ENCODE measurements around the gene NUDT14.

The NUDT14 gene

DNA sequence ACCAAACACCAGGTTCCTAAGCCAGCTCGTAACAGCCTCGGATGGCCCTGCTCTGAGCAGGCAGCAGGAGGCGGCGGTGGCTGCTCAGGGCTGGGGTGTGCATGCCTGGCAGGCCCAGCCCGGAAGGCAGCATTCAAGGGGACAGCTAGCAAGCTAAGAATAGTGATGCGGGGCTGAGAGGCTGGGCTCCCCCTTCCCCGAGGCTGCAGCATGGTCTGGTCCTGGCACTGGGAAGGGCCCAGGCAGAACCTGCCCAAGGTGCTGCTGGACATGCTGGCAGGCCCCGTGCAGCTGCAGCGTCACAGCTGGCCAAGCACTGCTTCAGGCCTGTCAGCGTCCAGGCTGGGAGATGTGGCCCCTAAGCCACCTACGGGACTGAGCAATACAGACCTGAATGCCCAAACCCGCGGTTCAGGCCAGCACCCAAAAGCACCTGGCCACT is 26.4 kb upstream of the NUDT14 start:
- TF ChIP-seq ARNTL (CRISPR knock-in tag; IDR thresholded peaks at IDR 0.05; ENCODE audit: borderline replicate concordance, low read depth) (no peak), TOX (CRISPR knock-in tag; IDR thresholded peaks at IDR 0.05; ENCODE audit: borderline replicate concordance) (no peak), ZNF565 (CRISPR knock-in tag; conservative IDR thresholded peaks at IDR 0.05; ENCODE audit: low read depth) (no peak), PPARA (CRISPR knock-in tag; IDR thresholded peaks at IDR 0.05; ENCODE audit: borderline replicate concordance) (no peak), CSDC2 (CRISPR knock-in tag; IDR thresholded peaks at IDR 0.05) (no peak), ZNF8 (CRISPR knock-in tag; IDR thresholded peaks at IDR 0.05) (no peak), ZFP30 (CRISPR knock-in tag; IDR thresholded peaks at IDR 0.05) (no peak), ESRRG (CRISPR knock-in tag; IDR thresholded peaks at IDR 0.05) (no peak), GLIS3 (CRISPR knock-in tag; IDR thresholded peaks at IDR 0.05) (no peak), SNAI2 (CRISPR knock-in tag; IDR thresholded peaks at IDR 0.05) (no peak), ZNF70 (CRISPR knock-in tag; IDR thresholded peaks at IDR 0.05) (no peak), RARB (CRISPR knock-in tag; IDR thresholded peaks at IDR 0.05) (no peak), ISL1 (CRISPR knock-in tag; IDR thresholded peaks at IDR 0.05) (no peak), TCF4 (CRISPR knock-in tag; IDR thresholded peaks at IDR 0.05; ENCODE audit: borderline replicate concordance) (no peak)
- TF ChIP-seq, protein P1, sequence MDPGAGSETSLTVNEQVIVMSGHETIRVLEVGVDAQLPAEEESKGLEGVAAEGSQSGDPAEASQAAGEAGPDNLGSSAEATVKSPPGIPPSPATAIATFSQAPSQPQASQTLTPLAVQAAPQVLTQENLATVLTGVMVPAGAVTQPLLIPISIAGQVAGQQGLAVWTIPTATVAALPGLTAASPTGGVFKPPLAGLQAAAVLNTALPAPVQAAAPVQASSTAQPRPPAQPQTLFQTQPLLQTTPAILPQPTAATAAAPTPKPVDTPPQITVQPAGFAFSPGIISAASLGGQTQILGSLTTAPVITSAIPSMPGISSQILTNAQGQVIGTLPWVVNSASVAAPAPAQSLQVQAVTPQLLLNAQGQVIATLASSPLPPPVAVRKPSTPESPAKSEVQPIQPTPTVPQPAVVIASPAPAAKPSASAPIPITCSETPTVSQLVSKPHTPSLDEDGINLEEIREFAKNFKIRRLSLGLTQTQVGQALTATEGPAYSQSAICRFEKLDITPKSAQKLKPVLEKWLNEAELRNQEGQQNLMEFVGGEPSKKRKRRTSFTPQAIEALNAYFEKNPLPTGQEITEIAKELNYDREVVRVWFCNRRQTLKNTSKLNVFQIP (CRISPR knock-in tag; IDR thresholded peaks at IDR 0.05; ENCODE audit: borderline replicate concordance, low read depth) = no peak
- TF ChIP-seq, protein P2, sequence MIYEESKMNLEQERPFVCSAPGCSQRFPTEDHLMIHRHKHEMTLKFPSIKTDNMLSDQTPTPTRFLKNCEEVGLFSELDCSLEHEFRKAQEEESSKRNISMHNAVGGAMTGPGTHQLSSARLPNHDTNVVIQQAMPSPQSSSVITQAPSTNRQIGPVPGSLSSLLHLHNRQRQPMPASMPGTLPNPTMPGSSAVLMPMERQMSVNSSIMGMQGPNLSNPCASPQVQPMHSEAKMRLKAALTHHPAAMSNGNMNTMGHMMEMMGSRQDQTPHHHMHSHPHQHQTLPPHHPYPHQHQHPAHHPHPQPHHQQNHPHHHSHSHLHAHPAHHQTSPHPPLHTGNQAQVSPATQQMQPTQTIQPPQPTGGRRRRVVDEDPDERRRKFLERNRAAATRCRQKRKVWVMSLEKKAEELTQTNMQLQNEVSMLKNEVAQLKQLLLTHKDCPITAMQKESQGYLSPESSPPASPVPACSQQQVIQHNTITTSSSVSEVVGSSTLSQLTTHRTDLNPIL (CRISPR knock-in tag; IDR thresholded peaks at IDR 0.05; ENCODE audit: low read depth) = no peak
- TF ChIP-seq, protein P3, sequence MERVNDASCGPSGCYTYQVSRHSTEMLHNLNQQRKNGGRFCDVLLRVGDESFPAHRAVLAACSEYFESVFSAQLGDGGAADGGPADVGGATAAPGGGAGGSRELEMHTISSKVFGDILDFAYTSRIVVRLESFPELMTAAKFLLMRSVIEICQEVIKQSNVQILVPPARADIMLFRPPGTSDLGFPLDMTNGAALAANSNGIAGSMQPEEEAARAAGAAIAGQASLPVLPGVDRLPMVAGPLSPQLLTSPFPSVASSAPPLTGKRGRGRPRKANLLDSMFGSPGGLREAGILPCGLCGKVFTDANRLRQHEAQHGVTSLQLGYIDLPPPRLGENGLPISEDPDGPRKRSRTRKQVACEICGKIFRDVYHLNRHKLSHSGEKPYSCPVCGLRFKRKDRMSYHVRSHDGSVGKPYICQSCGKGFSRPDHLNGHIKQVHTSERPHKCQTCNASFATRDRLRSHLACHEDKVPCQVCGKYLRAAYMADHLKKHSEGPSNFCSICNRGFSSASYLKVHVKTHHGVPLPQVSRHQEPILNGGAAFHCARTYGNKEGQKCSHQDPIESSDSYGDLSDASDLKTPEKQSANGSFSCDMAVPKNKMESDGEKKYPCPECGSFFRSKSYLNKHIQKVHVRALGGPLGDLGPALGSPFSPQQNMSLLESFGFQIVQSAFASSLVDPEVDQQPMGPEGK (CRISPR knock-in tag; IDR thresholded peaks at IDR 0.05; ENCODE audit: borderline replicate concordance) = no peak
- TF ChIP-seq, protein P4, sequence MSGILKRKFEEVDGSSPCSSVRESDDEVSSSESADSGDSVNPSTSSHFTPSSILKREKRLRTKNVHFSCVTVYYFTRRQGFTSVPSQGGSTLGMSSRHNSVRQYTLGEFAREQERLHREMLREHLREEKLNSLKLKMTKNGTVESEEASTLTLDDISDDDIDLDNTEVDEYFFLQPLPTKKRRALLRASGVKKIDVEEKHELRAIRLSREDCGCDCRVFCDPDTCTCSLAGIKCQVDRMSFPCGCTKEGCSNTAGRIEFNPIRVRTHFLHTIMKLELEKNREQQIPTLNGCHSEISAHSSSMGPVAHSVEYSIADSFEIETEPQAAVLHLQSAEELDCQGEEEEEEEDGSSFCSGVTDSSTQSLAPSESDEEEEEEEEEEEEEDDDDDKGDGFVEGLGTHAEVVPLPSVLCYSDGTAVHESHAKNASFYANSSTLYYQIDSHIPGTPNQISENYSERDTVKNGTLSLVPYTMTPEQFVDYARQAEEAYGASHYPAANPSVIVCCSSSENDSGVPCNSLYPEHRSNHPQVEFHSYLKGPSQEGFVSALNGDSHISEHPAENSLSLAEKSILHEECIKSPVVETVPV (CRISPR knock-in tag; IDR thresholded peaks at IDR 0.05) = no peak
- no peak for ATAC-seq

DNA sequence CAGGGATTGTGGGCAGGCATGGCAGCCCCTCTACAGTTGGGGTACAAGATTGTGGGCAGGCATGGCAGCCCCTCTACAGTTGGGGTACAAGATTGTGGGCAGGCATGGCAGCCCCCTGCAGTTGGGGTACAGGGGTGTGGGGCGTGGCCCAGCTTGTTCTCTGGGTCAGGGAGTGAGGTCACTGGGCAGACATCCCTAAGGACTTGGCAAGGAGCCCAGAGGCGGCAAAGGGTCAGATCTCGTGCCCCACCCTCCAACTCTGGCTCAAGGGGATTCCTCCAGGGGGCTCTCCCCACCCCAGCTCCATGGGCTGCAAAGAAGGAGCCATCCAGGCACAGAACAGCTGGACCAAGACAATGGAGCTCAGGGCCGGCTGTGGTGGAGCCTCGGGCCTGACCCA is 25.8 kb upstream of the NUDT14 start:
- no peak for ATAC-seq
- TF ChIP-seq ZFP30 (CRISPR knock-in tag; IDR thresholded peaks at IDR 0.05) (no peak), BACH2 (CRISPR knock-in tag; IDR thresholded peaks at IDR 0.05; ENCODE audit: borderline replicate concordance) (no peak), OSR1 (CRISPR knock-in tag; IDR thresholded peaks at IDR 0.05) (no peak), PPARA (CRISPR knock-in tag; IDR thresholded peaks at IDR 0.05; ENCODE audit: borderline replicate concordance) (no peak), ZNF565 (CRISPR knock-in tag; conservative IDR thresholded peaks at IDR 0.05; ENCODE audit: low read depth) (no peak)
- TF ChIP-seq, protein P3 (CRISPR knock-in tag; IDR thresholded peaks at IDR 0.05; ENCODE audit: borderline replicate concordance) = no peak

DNA sequence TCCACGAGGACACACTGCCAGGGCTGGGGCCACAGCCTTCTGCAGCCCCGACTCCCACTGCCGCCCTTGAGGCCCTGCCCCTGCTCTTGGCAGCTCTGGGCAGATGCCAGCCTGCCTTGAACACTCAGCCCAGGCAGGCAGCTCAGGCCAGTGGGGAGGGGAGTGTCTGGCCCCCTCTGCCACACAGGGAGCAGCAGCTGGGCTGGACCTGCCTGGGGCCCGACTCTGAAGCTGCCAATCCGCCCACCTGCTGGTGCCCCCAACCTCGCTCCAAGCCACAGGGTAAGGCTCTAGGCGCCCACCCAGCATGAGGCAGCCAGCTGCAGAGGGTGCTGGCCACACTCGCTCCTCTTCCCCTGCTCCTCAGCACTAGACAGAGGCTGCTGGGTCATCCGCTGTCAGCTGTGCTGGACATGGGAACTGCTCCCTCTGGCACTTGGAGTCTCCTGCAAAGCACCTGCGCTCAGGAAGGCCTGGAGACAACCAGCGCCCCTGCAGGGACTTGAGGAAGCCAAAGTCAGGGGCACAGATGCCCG is 24.6 kb upstream of the NUDT14 start:
- ATAC-seq = peak; percentile 1; the same call in 2 of the 3 replicates
- no peak for TF ChIP-seq ZNF70 (CRISPR knock-in tag; IDR thresholded peaks at IDR 0.05)
- no peak for TF ChIP-seq TOX (CRISPR knock-in tag; IDR thresholded peaks at IDR 0.05; ENCODE audit: borderline replicate concordance)
- no peak for TF ChIP-seq ISL1 (CRISPR knock-in tag; IDR thresholded peaks at IDR 0.05)
- TF ChIP-seq ZNF565 (CRISPR knock-in tag; conservative IDR thresholded peaks at IDR 0.05; ENCODE audit: low read depth) = no peak
- no peak for TF ChIP-seq ZNF8 (CRISPR knock-in tag; IDR thresholded peaks at IDR 0.05)
- no peak for TF ChIP-seq TCF4 (CRISPR knock-in tag; IDR thresholded peaks at IDR 0.05; ENCODE audit: borderline replicate concordance)
- no peak for TF ChIP-seq GLIS3 (CRISPR knock-in tag; IDR thresholded peaks at IDR 0.05)
- no peak for TF ChIP-seq ZFP30 (CRISPR knock-in tag; IDR thresholded peaks at IDR 0.05)
- no peak for TF ChIP-seq RARB (CRISPR knock-in tag; IDR thresholded peaks at IDR 0.05)
- TF ChIP-seq, protein P1 (CRISPR knock-in tag; IDR thresholded peaks at IDR 0.05; ENCODE audit: borderline replicate concordance, low read depth) = no peak
- TF ChIP-seq, protein P5, sequence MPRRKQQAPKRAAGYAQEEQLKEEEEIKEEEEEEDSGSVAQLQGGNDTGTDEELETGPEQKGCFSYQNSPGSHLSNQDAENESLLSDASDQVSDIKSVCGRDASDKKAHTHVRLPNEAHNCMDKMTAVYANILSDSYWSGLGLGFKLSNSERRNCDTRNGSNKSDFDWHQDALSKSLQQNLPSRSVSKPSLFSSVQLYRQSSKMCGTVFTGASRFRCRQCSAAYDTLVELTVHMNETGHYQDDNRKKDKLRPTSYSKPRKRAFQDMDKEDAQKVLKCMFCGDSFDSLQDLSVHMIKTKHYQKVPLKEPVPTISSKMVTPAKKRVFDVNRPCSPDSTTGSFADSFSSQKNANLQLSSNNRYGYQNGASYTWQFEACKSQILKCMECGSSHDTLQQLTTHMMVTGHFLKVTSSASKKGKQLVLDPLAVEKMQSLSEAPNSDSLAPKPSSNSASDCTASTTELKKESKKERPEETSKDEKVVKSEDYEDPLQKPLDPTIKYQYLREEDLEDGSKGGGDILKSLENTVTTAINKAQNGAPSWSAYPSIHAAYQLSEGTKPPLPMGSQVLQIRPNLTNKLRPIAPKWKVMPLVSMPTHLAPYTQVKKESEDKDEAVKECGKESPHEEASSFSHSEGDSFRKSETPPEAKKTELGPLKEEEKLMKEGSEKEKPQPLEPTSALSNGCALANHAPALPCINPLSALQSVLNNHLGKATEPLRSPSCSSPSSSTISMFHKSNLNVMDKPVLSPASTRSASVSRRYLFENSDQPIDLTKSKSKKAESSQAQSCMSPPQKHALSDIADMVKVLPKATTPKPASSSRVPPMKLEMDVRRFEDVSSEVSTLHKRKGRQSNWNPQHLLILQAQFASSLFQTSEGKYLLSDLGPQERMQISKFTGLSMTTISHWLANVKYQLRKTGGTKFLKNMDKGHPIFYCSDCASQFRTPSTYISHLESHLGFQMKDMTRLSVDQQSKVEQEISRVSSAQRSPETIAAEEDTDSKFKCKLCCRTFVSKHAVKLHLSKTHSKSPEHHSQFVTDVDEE (CRISPR knock-in tag; IDR thresholded peaks at IDR 0.05) = no peak
- TF ChIP-seq, protein P3 (CRISPR knock-in tag; IDR thresholded peaks at IDR 0.05; ENCODE audit: borderline replicate concordance) = no peak
- TF ChIP-seq CSDC2 (CRISPR knock-in tag; IDR thresholded peaks at IDR 0.05) = no peak
